Nucleus accumbens (tissue), 56 donors: Measurements from ENCODE around the gene ATP11A.
A peak's percentile ranks its signal among the peaks of the same experiment; 100 is the strongest.

Experiments
- DNase-seq, 56 donors: peaks; one replicate each; lab custom pipeline; 2025; lab: John Stamatoyannopoulos, UW

Gene ATP11A

GRCh38 chr13:112735791-112736190, 46.0 kb downstream of the ATP11A start:
- no peak for DNase-seq

- DNase-seq: no peak
Measured at GRCh38 chr13:112737294-112737693, 47.5 kb downstream of the ATP11A start.

GRCh38 chr13:112738606-112739005, 48.8 kb downstream of the ATP11A start:
- DNase-seq: no peak

GRCh38 chr13:112740502-112741131, 50.8 kb downstream of the ATP11A start:
- DNase-seq: peak in 1 of 56 donors; percentile 54

GRCh38 chr13:112741185-112741755, 51.4 kb downstream of the ATP11A start:
- DNase-seq: no peak

GRCh38 chr13:112741835-112742570, 52.2 kb downstream of the ATP11A start:
- DNase-seq: no peak

GRCh38 chr13:112742583-112742982, 52.7 kb downstream of the ATP11A start:
- no peak for DNase-seq

GRCh38 chr13:112743451-112744167, 53.8 kb downstream of the ATP11A start:
- DNase-seq: no peak

- no peak for DNase-seq
Measured at GRCh38 chr13:112744168-112745021, 54.6 kb downstream of the ATP11A start.

GRCh38 chr13:112746044-112746443, 56.2 kb downstream of the ATP11A start:
- no peak for DNase-seq

GRCh38 chr13:112747256-112747655, 57.4 kb downstream of the ATP11A start:
- peak in 9 of 56 donors; percentile 17 to 44 (median 32) for DNase-seq

- peak in 41 of 56 donors; percentile 12 to 79 (median 51) for DNase-seq
Measured at GRCh38 chr13:112748947-112749735, 59.3 kb downstream of the ATP11A start.

GRCh38 chr13:112750570-112750969, 60.7 kb downstream of the ATP11A start:
- DNase-seq: no peak

- DNase-seq: no peak
Measured at GRCh38 chr13:112751617-112752016, 61.8 kb downstream of the ATP11A start.

- no peak for DNase-seq
Measured at GRCh38 chr13:112752211-112752610, 62.4 kb downstream of the ATP11A start.

- DNase-seq: peak in 10 of 56 donors; percentile 14 to 48 (median 32)
Measured at GRCh38 chr13:112752711-112753541, 63.1 kb downstream of the ATP11A start.

- no peak for DNase-seq
Measured at GRCh38 chr13:112753833-112754232, 64.0 kb downstream of the ATP11A start.

GRCh38 chr13:112754281-112755025, 64.6 kb downstream of the ATP11A start:
- DNase-seq: no peak
